Effector CD4-positive, alpha-beta T cell (primary cell): Measurements from ENCODE around the gene FADS2.

Experiments used
- DNase-seq: peaks from one replicate; pipeline ENCODE4 v3.0.0-alpha.2; 2020

FADS2 gene

DNA sequence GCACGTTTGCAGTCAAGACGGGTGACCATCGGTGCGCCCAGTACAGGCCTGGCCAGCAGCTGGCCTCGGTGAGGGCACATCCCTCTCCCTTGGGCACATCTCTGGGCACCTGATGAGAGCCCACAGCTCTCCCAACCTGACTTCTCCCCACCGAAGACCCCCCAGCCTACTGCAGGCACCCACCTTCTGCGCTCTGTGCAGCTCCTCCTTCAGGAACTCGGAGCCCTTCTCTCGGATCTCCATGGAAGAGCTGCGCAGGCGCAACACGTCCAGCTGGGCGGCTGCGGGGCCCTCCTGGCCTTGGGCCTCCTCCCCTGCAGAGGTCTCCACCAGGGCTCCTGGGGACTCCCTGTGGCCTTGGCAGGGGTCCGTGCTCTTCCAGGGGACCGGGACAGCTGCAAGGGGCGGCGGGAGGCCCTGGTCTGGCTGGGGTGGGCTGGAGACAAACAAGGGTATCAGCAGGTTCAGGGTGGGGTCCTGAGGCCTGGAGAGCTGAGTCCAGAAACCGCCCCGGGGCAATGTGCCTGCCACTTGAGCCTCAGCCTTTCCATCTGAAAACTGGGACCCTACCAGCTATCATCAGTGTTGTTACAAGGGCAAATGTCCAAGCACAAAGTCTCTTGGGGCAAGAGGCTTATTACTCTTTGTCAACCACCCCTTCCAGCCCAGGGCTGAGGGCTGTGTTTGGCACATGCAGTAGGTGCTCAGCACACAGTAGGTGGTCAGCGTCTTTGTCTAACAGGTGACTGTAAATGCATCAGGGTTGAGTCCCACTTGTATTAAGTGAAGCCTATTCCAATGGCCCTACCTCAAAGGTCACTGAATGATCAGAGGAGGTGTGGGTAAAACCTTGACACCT is 80.0 kb downstream of the FADS2 start:
- no peak for DNase-seq

- DNase-seq = no peak
Measured at GRCh38 chr11:61908730-61909316, 80.7 kb downstream of the FADS2 start.

- DNase-seq = no peak
Measured at GRCh38 chr11:61910187-61911127, 82.4 kb downstream of the FADS2 start.

- no peak for DNase-seq
Measured at GRCh38 chr11:61911128-61911700, 83.1 kb downstream of the FADS2 start.

- DNase-seq = no peak
Measured at GRCh38 chr11:61911701-61912529, 83.8 kb downstream of the FADS2 start.

DNA sequence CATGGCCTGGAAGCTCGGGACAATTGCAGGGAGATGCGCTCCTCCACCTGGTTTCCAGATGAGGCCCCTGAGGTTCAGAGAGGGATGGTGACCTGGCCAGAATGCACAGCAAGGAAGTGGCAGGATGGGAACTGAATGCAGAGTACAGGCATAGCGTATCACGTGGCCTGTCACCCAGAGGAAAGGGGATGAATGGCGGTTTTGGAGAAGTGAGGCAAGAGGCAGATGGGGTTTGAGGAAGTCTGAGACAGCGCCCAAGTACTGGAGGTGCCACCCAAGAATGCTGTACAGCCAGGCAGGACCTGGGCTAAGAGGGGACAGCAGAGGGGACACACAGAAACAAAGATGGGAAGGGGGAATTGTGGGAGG is 84.4 kb downstream of the FADS2 start:
- DNase-seq = no peak

GRCh38 chr11:61912991-61913698 is 85.0 kb downstream of the FADS2 start:
- DNase-seq = no peak

GRCh38 chr11:61913699-61914395 is 85.7 kb downstream of the FADS2 start:
- no peak for DNase-seq

DNA sequence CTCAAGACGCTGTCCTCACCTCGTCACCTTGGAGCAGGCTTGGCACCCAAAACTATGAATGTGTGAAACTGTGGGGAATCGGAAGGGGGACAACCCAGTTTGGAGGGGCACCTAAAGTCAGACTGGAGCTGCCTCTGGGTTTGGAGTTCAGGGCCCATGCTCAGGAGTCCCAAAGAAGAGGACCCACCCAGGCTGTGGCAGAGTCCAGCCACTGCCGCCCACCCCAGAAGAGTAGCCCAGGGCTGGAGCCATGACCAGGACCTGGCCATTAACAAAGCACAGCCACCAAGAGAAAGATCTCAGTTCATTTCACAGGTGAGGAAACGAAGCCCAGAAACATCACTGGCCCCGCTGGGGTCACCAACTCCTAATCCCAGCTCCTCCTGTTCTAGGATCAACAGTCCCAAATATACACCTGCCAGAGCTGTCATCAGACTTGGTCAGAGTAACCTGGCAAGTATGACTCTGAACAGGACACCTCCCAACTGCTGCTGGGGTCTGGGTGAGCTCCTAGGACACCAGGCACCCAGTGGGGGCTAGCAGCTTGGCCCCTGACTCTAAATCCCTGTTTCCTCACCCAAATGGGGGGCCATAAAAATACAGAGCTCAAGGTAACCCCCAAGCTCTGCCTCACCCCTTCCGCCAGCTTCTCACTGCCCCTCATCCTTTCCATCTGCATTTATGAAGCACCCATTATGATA is 86.5 kb downstream of the FADS2 start:
- no peak for DNase-seq

GRCh38 chr11:61916737-61917333 is 88.7 kb downstream of the FADS2 start:
- DNase-seq = no peak
